ENCODE data around the gene COQ7. TPM values are rescaled to one million over a fixed set of nuclear protein-coding genes. Genes with fewer than 3 reads are reported as not detected.

COQ7 gene
- total RNA-seq, 2 donors from 2014 or later, result 11.2 to 17.1 TPM

GRCh38 chr16:19110537-19111360 lies 43.3 kb downstream of the COQ7 start:
- H3K27me3 Mint-ChIP-seq, result peaks cover 0 to 22% of the 10 kb centered on the region in 2 donors
- DNase-seq (ENCODE audit: low spot score) (no peak), ATAC-seq (no peak)
- H3K9me3 Mint-ChIP-seq, result no peaks in the 10 kb centered on the region
- no peaks in the 10 kb centered on the region for H3K4me1 Mint-ChIP-seq (ENCODE audit: low read depth in 2 of 2)
- no peak overlapping the region for H3K4me3 Mint-ChIP-seq
- no peaks in the 10 kb centered on the region for H3K36me3 Mint-ChIP-seq
- no peak overlapping the region for H3K27ac Mint-ChIP-seq

- peak overlapping the region; percentile 33 for H3K4me3 Mint-ChIP-seq
- DNase-seq (ENCODE audit: low spot score) (no peak), ATAC-seq (no peak)
- H3K27me3 Mint-ChIP-seq, result peaks cover 0 to 22% of the 10 kb centered on the region in 2 donors
- H3K36me3 Mint-ChIP-seq, result no peaks in the 10 kb centered on the region
- H3K9me3 Mint-ChIP-seq, result no peaks in the 10 kb centered on the region
- H3K4me1 Mint-ChIP-seq (ENCODE audit: low read depth in 2 of 2), result peaks cover under 1 to 9% of the 10 kb centered on the region in 2 donors
- H3K27ac Mint-ChIP-seq, result no peak overlapping the region
Measured at GRCh38 chr16:19112099-19112407, 44.6 kb downstream of the COQ7 start.

- H3K9me3 Mint-ChIP-seq, result no peaks in the 10 kb centered on the region
- DNase-seq (ENCODE audit: low spot score) (no peak), ATAC-seq (peak; percentile 50 to 65)
- H3K36me3 Mint-ChIP-seq, result no peaks in the 10 kb centered on the region
- H3K4me3 Mint-ChIP-seq, result peak within 1 kb of the TSS; percentile 86
- H3K4me1 Mint-ChIP-seq (ENCODE audit: low read depth in 2 of 2), result peaks cover 9 to 21% of the 10 kb centered on the region in 2 donors
- H3K27ac Mint-ChIP-seq, result peak within 1 kb of the TSS in 1 of 2 donors; percentile 84
- peaks cover 0 to 24% of the 10 kb centered on the region in 2 donors for H3K27me3 Mint-ChIP-seq
Measured at GRCh38 chr16:19113577-19114358, 46.4 kb downstream of the COQ7 start, which contains the start of gene ITPRIPL2. ITPRIPL2 (plus strand) TSS chr16:19113964; CDS start chr16:19114462, 498 bp downstream.

- Mint-ChIP-seq H3K36me3 (no peaks in the 10 kb centered on the region), H3K27me3 (peaks cover 0 to 27% of the 10 kb centered on the region in 2 donors), H3K4me3 (peak overlapping the region; percentile 86), H3K4me1 (ENCODE audit: low read depth in 2 of 2) (peaks cover 13 to 27% of the 10 kb centered on the region in 2 donors), H3K9me3 (no peaks in the 10 kb centered on the region), H3K27ac (peak overlapping the region in 1 of 2 donors; percentile 84)
- DNase-seq (ENCODE audit: low spot score), result no peak
- peak; percentile 46 to 47 for ATAC-seq
Measured at GRCh38 chr16:19114359-19115147, 47.1 kb downstream of the COQ7 start.

- Mint-ChIP-seq H3K27me3 (peaks cover 0 to 25% of the 10 kb centered on the region in 2 donors), H3K9me3 (no peaks in the 10 kb centered on the region), H3K4me3 (peak overlapping the region; percentile 58), H3K4me1 (ENCODE audit: low read depth in 2 of 2) (peaks cover 13 to 27% of the 10 kb centered on the region in 2 donors), H3K27ac (peak overlapping the region in 1 of 2 donors; percentile 84), H3K36me3 (no peaks in the 10 kb centered on the region)
- ATAC-seq, result no peak
- no peak for DNase-seq (ENCODE audit: low spot score)
Measured at GRCh38 chr16:19115148-19116021, 48.0 kb downstream of the COQ7 start.

- DNase-seq (ENCODE audit: low spot score), result no peak
- H3K36me3 Mint-ChIP-seq, result no peaks in the 10 kb centered on the region
- H3K4me1 Mint-ChIP-seq (ENCODE audit: low read depth in 2 of 2), result peaks cover 13 to 27% of the 10 kb centered on the region in 2 donors
- peak overlapping the region; percentile 77 to 96 for H3K27ac Mint-ChIP-seq
- H3K4me3 Mint-ChIP-seq, result peak overlapping the region; percentile 83
- H3K9me3 Mint-ChIP-seq, result no peaks in the 10 kb centered on the region
- H3K27me3 Mint-ChIP-seq, result peaks cover 0 to 20% of the 10 kb centered on the region in 2 donors
- no peak for ATAC-seq
Measured at GRCh38 chr16:19116711-19117449, 49.5 kb downstream of the COQ7 start.

GRCh38 chr16:19118938-19119431 lies 51.6 kb downstream of the COQ7 start:
- Mint-ChIP-seq H3K36me3 (no peaks in the 10 kb centered on the region), H3K27ac (peak overlapping the region; percentile 80 to 96), H3K9me3 (no peaks in the 10 kb centered on the region), H3K4me3 (peak overlapping the region; percentile 90), H3K27me3 (peaks cover 0 to 10% of the 10 kb centered on the region in 2 donors), H3K4me1 (ENCODE audit: low read depth in 2 of 2) (peaks cover 17 to 31% of the 10 kb centered on the region in 2 donors)
- DNase-seq (ENCODE audit: low spot score) (peak; percentile 69), ATAC-seq (peak; percentile 47 to 76)

- H3K4me3 Mint-ChIP-seq, result peak overlapping the region; percentile 90
- H3K27ac Mint-ChIP-seq, result peak overlapping the region; percentile 80 to 96
- H3K9me3 Mint-ChIP-seq, result no peaks in the 10 kb centered on the region
- H3K4me1 Mint-ChIP-seq (ENCODE audit: low read depth in 2 of 2), result peaks cover 17 to 31% of the 10 kb centered on the region in 2 donors
- H3K36me3 Mint-ChIP-seq, result no peaks in the 10 kb centered on the region
- ATAC-seq (peak; percentile 72 to 77), DNase-seq (ENCODE audit: low spot score) (no peak)
- H3K27me3 Mint-ChIP-seq, result peaks cover 0 to 10% of the 10 kb centered on the region in 2 donors
Measured at GRCh38 chr16:19119564-19119963, 52.1 kb downstream of the COQ7 start.

GRCh38 chr16:19123535-19124178 lies 56.2 kb downstream of the COQ7 start:
- H3K27me3 Mint-ChIP-seq, result peaks cover 0 to 11% of the 10 kb centered on the region in 2 donors
- H3K27ac Mint-ChIP-seq, result no peak overlapping the region
- no peaks in the 10 kb centered on the region for H3K36me3 Mint-ChIP-seq
- ATAC-seq (no peak), DNase-seq (ENCODE audit: low spot score) (no peak)
- H3K4me3 Mint-ChIP-seq, result no peak overlapping the region
- peaks cover 15 to 21% of the 10 kb centered on the region in 2 donors for H3K4me1 Mint-ChIP-seq (ENCODE audit: low read depth in 2 of 2)
- no peaks in the 10 kb centered on the region for H3K9me3 Mint-ChIP-seq

- peak overlapping the region in 1 of 2 donors; percentile 69 for H3K27ac Mint-ChIP-seq
- H3K4me3 Mint-ChIP-seq, result no peak overlapping the region
- H3K36me3 Mint-ChIP-seq, result no peaks in the 10 kb centered on the region
- H3K9me3 Mint-ChIP-seq, result no peaks in the 10 kb centered on the region
- peaks cover 0 to 8% of the 10 kb centered on the region in 2 donors for H3K27me3 Mint-ChIP-seq
- H3K4me1 Mint-ChIP-seq (ENCODE audit: low read depth in 2 of 2), result peaks cover 26 to 40% of the 10 kb centered on the region in 2 donors
- DNase-seq (ENCODE audit: low spot score) (no peak), ATAC-seq (no peak)
Measured at GRCh38 chr16:19126300-19126699, 58.9 kb downstream of the COQ7 start.

- no peak for DNase-seq (ENCODE audit: low spot score)
- H3K4me1 Mint-ChIP-seq (ENCODE audit: low read depth in 2 of 2), result peaks cover 28 to 46% of the 10 kb centered on the region in 2 donors
- H3K27me3 Mint-ChIP-seq, result peaks cover 0 to 8% of the 10 kb centered on the region in 2 donors
- peak overlapping the region; percentile 14 to 69 for H3K27ac Mint-ChIP-seq
- peak overlapping the region; percentile 66 for H3K4me3 Mint-ChIP-seq
- no peaks in the 10 kb centered on the region for H3K36me3 Mint-ChIP-seq
- no peaks in the 10 kb centered on the region for H3K9me3 Mint-ChIP-seq
- ATAC-seq, result peak in 1 of 2 donors; percentile 76
Measured at GRCh38 chr16:19127205-19127604, 59.8 kb downstream of the COQ7 start.
